ENCODE measurements around the gene WFIKKN1. TPM values are rescaled to one million over a fixed set of nuclear protein-coding genes. Genes with fewer than 3 reads are reported as not detected.

The WFIKKN1 gene
- total RNA-seq, 2 donors from 2014 or later = 0.52 to 0.71 TPM

DNA sequence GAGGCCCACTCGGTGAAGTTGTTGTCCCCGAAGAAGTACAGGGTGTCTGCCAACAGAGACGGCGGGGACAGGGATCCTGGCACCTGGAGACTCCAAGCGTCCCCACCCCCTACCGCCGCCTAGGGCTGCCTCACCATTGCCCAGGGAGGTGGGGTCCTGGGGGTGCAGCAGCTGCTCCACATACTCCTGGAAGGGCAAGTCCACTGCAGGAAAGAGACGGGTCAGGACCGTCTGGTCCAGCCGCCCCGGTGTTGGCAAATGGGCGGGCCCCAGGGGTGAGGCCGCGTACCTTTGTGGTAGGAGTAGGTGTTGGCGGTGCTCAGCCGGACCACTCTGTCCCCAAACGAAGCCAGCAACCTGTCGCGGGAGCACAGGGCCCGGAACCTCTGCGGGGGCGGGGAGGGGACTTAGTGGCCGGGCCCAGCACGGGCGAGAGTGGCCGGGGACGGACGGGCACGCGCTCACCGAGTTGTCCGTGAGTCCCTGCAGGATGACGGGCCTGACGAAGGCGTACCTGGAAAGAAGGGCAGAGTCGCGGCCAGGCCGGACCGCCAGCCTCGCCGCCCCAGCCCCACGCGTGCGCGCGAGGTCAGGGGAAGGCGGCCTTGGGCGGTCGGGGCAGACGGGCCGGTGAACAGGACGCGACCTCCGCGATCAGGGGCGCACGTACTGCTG is 52.7 kb downstream of the WFIKKN1 start:
- Histone ChIP-seq H3K4me3 (peak overlapping the region; percentile 54 to 67), H3K27ac (peak overlapping the region; percentile 21 to 80), H3K27me3 (no peaks in the 10 kb centered on the region), H3K9me3 (no peaks in the 10 kb centered on the region), H3K4me1 (peaks cover 0 to 60% of the 10 kb centered on the region in 2 donors), H3K36me3 (peaks cover 29% of the 10 kb centered on the region)
- DNase-seq (ENCODE audit: low spot score) = no peak
- TF ChIP-seq, protein P1, sequence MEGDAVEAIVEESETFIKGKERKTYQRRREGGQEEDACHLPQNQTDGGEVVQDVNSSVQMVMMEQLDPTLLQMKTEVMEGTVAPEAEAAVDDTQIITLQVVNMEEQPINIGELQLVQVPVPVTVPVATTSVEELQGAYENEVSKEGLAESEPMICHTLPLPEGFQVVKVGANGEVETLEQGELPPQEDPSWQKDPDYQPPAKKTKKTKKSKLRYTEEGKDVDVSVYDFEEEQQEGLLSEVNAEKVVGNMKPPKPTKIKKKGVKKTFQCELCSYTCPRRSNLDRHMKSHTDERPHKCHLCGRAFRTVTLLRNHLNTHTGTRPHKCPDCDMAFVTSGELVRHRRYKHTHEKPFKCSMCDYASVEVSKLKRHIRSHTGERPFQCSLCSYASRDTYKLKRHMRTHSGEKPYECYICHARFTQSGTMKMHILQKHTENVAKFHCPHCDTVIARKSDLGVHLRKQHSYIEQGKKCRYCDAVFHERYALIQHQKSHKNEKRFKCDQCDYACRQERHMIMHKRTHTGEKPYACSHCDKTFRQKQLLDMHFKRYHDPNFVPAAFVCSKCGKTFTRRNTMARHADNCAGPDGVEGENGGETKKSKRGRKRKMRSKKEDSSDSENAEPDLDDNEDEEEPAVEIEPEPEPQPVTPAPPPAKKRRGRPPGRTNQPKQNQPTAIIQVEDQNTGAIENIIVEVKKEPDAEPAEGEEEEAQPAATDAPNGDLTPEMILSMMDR (IDR thresholded peaks at IDR 0.05) = no peak

Other genes with a start within 250 kb of the WFIKKN1 start
- 10 to 100 TPM; 34.0 to 41.1 TPM for gene PGAP6, start 249.0 kb upstream of the WFIKKN1 start, total RNA-seq
- 10 to 100 TPM; 45.4 to 45.8 TPM for gene NME4, start 233.8 kb upstream of the WFIKKN1 start, total RNA-seq
- gene DECR2, start 229.1 kb upstream of the WFIKKN1 start, total RNA-seq = 10 to 100 TPM; 10.6 to 18.7 TPM
- 10 to 100 TPM; 19.9 to 43.8 TPM for gene RAB11FIP3, start 205.3 kb upstream of the WFIKKN1 start, total RNA-seq
- gene CAPN15, start 103.3 kb upstream of the WFIKKN1 start, total RNA-seq = 10 to 100 TPM; 18.5 to 28.1 TPM
- gene PRR35, start 70.6 kb upstream of the WFIKKN1 start, total RNA-seq = not detected
- gene NHLRC4, start 64.0 kb upstream of the WFIKKN1 start, total RNA-seq = under 1 TPM; 0.43 to 0.74 TPM
- gene PIGQ, start 61.0 kb upstream of the WFIKKN1 start, total RNA-seq = 10 to 100 TPM; 20.8 to 21.0 TPM
- gene RAB40C, start 40.9 kb upstream of the WFIKKN1 start, total RNA-seq = 10 to 100 TPM; 11.1 to 13.5 TPM
- 100 to 1,000 TPM; 103 to 137 TPM for gene METTL26, start 5.3 kb downstream of the WFIKKN1 start, total RNA-seq
- gene MCRIP2, start 10.8 kb downstream of the WFIKKN1 start, total RNA-seq = 100 to 1,000 TPM; 110 to 121 TPM
- 1 to 10 TPM; 3.0 to 5.7 TPM for gene WDR90, start 18.4 kb downstream of the WFIKKN1 start, total RNA-seq
- gene RHOT2, start 37.1 kb downstream of the WFIKKN1 start, total RNA-seq = 10 to 100 TPM; 37.8 to 42.8 TPM
- gene RHBDL1, start 44.7 kb downstream of the WFIKKN1 start, total RNA-seq = 1 to 10 TPM in 1 of 2 donors, under 1 TPM in 1; 0.67 to 1.3 TPM
- 100 to 1,000 TPM; 135 to 186 TPM for gene STUB1, start 49.4 kb downstream of the WFIKKN1 start, total RNA-seq
- gene JMJD8, start 53.3 kb downstream of the WFIKKN1 start, total RNA-seq = 10 to 100 TPM; 76.4 to 82.1 TPM
- gene WDR24, start 59.4 kb downstream of the WFIKKN1 start, total RNA-seq = 10 to 100 TPM in 1 of 2 donors, 1 to 10 TPM in 1; 8.1 to 10.3 TPM
- gene FBXL16, start 74.8 kb downstream of the WFIKKN1 start, total RNA-seq = 1 to 10 TPM; 1.3 to 1.7 TPM
- gene METRN, start 84.1 kb downstream of the WFIKKN1 start, total RNA-seq = 10 to 100 TPM; 58.9 to 61.3 TPM
- gene ANTKMT, start 90.2 kb downstream of the WFIKKN1 start, total RNA-seq = 10 to 100 TPM; 36.5 to 37.5 TPM
- under 1 TPM; 0.43 to 0.56 TPM for gene CCDC78, start 95.5 kb downstream of the WFIKKN1 start, total RNA-seq
- gene HAGHL, start 96.1 kb downstream of the WFIKKN1 start, total RNA-seq = 1 to 10 TPM; 9.6 to 9.7 TPM
- gene CIAO3, start 110.0 kb downstream of the WFIKKN1 start, total RNA-seq = 10 to 100 TPM; 23.3 to 25.5 TPM
- 10 to 100 TPM; 44.8 to 94.6 TPM for gene MSLN, start 129.7 kb downstream of the WFIKKN1 start, total RNA-seq
- gene RPUSD1, start 157.4 kb downstream of the WFIKKN1 start, total RNA-seq = 10 to 100 TPM; 11.4 to 13.2 TPM
- gene CHTF18, start 157.6 kb downstream of the WFIKKN1 start, total RNA-seq = 1 to 10 TPM; 1.8 to 2.3 TPM
- gene GNG13, start 169.7 kb downstream of the WFIKKN1 start, total RNA-seq = not detected